Inferior parietal cortex (tissue), 1 donor: ENCODE data around the gene TMEM134.
"Not testable (repeated sequence)": the region's sequence is repeated elsewhere in the genome, so short reads cannot be mapped to it uniquely, and the experiment has no call there.

Source experiments
- DNase-seq: peaks from one replicate; pipeline ENCODE4 v3.0.0-alpha.2; 2016; ENCODE audit errors: extremely low spot score

Gene TMEM134

DNA sequence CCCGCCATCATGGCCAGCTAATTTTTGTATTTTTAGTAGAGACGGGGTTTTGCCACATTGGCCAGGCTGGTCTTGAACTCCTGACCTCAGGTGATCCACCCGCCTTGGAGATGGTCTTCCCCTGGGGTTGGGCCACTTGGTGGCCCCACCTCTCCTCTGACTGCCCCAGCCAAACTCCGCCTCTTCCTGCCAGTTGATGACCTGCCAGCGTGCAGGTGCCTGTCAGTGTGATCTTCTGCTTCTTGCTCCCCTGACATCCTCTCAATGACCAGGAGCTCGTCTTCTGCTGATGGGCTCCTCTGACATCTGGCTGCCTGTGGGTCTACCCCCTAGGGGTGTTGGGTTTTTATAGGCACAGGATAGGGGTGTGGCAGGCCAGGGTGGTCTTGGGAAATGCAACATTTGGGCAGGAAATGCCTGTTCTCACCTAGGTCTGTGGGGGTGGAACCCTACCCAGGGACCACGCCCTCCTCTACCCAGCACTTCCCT, 16.9 kb upstream of the TMEM134 start:
- not testable (repeated sequence) for DNase-seq

DNA sequence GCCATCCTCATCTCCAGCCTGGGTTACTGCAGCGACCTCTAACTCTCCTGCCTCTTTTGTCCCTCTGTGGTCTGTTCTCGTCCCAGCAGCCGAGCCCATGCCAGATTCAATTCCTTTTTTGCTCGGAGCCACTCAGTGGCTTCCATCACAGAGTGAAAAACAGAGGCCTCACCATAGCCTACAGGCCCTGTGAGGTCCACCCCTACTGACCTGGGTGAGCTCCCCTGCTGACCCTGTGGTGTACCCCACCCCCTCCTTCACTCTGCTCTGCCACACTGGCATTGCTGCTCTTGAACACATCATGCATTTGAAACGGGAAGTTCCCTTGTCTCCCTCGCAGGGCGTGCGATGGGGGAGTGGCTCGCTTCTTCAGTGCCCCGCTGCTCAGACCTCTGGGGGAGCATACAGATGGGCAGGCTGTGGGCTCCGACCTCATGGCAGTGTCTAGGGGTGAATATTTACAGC, 15.8 kb upstream of the TMEM134 start:
- no peak for DNase-seq

DNA sequence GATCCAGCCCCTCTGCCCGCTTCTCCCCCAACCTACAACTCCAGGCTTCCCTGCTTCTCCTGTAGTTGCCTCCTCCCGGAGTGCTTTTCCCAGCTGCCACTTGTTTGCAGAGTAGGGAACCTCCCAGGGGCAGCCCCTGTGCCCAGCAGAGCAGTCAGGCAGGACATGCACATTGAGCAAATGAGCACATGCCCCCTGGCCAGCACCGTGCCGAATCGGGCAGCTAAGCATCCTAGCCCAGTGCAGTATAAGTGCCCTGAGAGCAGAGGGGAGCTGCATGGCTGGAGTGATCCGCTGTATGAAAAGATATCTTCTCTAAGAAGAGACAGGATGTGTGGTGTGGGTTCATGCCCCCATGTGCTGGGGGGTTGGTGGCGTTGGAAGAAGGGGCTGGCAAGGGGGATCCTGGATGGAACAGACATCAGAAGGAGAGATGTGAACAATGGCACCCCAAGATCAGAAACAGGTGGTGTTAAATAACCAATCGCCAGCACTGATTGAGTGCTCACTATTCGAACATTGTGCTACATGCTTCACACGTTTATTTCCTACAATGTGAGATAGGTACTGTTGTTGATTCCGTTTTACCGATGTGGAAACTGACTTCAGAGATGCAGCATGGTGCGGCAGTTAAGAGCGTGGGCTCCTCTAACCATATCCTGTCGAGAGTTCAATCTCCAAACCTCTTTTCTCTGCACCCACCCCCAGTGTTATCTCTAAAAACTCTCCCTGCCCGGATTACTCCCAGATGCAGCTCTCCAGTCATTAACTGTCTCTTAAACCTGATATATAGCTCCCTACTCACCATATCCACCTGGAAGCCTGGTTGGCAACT, 15.0 kb upstream of the TMEM134 start:
- DNase-seq: no peak

DNA sequence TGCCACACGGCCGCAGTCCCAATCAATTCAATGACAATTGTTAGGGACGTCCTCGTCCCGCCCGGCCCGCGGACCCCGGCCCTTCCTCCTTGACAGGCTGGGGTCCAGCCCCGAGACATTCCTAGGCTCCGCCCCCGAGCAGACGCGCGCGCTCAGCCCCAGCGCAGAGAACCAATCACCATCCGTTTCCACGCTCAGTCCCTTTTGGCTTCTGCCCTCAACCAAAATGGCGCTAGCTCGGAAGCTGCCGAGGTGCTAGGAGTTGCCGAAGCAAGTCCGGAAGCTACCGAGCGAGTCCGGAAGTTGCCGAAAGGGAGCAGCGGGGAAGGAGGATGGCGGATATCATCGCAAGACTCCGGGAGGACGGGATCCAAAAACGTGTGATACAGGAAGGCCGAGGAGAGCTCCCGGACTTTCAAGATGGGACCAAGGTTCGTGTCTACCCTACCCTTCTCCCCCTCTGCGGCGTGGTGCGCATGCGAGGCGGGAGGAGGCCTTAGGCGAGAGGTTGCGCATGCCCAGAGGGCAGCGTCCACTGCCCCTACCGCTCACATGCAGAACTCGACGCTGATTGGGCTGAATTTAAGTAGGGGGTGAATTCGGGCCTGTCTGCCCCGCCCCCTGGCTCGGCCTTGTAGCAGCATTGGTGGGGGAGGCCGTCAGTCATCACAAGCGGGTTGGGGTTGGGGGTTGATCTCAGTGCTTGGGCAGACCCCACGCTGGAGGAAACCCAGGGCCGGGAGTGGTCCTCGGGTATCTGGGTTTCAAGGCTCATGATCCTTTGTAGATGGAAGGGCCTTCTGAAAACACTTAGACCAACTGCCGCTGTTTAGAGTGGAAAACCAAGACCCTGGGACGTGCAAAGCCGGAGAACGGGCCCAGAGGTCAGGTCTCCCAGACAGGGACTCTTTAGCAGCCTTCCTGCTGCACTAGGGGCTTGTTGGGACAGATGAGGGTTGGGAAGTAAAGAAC, 14.1 kb upstream of the TMEM134 start, which contains the start of gene AIP:
TSS of gene AIP (plus strand) at position 200 of the 972 bp plus-strand sequence. CDS start at position 333, 133 bp downstream.
- peak; percentile 99 for DNase-seq

DNA sequence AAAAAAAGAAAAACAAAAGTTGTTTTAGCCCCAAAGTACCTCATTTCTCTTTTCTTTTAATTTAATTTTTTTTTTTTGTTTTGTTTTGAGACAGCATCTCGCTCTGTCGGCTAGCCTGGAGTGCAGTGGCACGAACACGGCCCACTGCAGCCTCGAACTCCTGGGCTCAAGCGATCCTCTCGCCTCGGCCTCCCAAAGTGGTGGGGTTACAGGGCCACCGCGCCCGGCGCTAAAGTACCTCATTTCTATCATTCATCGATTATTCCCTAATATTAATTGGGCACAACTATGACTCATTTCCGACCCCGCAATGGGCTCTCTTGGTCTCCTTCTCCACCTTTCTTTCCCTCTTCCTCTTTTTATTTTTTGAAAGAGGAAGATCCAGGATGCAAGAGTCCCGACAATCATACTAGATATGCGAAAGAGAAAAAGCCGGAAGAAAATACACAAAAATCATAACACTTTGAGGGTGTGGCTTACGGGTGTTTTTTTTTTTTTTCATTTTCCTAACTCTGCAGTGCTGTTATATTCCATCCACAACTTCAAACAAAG, 13.3 kb upstream of the TMEM134 start:
- no peak for DNase-seq

DNA sequence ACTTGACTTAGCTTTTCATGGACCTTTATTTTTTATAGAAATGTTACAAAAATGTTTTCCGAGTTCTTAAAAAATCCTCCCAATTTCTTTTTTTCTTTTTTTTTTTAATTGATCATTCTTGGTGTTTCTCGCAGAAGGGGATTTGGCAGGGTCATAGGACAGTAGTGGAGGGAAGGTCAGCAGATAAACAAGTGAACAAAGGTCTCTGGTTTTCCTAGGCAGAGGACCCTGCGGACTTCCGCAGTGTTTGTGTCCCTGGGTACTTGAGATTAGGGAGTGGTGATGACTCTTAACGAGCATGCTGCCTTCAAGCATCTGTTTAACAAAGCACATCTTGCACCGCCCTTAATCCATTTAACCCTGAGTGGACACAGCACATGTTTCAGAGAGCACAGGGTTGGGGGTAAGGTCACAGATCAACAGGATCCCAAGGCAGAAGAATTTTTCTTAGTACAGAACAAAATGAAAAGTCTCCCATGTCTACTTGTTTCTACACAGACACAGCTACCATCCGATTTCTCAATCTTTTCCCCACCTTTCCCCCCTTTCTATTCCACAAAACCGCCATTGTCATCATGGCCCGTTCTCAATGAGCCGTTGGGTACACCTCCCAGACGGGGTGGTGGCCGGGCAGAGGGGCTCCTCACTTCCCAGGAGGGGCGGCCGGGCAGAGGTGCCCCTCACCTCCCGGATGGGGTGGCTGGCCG, 8.4 kb upstream of the TMEM134 start:
- not testable (repeated sequence) for DNase-seq

DNA sequence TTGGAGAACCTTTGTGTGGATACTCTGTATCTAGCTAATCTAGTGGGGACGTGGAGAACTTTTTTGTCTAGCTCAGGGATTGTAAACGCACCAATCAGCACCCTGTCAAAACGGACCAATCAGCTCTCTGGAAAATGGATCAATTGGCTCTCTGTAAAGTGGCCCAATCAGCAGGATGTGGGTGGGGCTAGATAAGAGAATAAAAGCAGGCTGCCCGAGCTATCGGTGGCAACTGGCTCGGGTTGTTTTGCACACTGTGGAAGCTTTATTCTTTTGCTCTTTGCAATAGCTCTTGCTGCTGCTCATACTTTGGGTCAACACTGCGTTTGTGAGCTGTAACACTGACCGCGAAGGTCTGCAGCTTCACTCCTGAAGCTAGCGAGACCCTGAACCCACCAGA, 7.6 kb upstream of the TMEM134 start:
- DNase-seq: not testable (repeated sequence)

DNA sequence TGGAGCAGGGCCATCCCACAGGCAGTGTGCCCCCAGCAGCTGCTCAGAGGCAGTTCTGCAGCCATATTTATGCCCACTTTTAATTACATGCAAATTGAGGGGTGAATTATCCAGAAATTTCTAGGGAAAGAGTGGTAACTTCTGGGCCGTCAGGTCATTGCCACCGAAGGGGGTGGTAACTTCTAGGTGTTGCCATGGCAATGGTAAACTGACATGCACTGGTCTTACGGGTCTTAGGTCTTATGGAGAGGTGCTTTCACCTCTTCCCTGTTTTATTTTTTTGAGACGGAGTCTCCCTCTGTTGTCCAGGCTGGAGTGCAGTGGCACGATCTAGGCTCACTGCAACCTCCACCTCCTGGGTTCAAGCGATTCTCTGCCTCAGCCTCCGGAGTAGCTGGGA, 3.8 kb upstream of the TMEM134 start:
- no peak for DNase-seq

DNA sequence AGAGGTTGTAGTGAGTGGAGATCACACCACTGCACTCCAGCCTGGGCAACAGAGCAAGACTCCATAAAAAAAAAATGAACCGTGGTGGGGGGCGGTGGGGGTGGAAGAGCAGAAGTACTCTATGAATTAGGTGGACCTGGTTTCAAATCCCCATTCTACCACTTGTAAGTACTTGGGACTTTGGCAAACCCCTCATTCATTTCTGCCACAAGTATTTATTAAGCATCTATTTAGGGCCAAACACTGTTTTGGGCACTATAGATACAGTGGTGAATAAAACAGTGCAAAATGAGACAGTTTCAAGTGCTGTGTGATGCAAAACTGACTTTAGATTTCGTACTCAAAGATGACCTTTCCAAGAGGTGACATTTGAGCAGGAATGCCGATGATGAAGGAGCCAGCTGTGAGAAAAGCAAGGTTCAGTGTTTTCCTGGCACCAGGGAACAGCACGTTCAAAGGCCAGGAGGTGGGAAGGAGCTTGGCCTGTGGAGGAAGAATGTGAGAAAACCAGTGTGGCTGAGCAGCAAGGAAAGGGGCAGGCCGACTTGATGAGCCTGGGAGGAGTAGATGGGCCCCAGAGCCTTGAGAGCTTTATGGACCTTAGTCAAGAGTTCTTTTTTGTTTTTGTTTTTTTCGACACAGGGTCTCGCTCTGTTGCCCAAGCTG, 1.4 kb upstream of the TMEM134 start:
- DNase-seq: no peak

DNA sequence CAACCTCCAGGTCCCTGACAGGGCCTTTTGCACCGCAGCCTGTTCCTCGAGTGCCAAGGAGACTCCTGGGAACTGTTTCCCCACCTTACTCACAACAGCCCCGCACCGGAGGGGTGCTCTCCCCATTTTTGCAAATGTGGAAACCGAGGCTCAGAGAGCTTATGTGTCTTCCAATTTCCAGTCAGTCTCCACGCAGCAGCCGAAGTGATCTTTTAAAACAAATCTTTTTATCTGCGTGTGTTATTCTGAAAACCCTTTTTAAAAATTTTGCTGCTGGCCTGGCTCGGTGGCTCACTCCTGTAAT, 409 bp upstream of the TMEM134 start:
- no peak for DNase-seq

DNA sequence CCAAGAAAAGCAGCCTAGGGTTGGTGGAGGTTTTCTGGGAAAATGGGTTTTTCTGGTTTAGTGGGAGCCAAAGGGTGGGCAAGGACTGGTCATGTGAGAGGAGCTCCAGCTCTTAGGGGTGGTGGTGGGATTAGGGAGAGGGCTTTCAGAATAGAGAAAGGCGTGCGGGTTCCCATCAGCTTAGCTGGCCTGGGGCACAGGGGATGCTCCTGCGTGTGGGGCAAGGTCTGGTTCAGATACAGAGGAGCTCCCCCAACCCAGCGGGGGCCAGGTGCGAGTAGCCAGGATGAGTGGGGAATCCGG, 644 bp downstream of the TMEM134 start:
- no peak for DNase-seq

DNA sequence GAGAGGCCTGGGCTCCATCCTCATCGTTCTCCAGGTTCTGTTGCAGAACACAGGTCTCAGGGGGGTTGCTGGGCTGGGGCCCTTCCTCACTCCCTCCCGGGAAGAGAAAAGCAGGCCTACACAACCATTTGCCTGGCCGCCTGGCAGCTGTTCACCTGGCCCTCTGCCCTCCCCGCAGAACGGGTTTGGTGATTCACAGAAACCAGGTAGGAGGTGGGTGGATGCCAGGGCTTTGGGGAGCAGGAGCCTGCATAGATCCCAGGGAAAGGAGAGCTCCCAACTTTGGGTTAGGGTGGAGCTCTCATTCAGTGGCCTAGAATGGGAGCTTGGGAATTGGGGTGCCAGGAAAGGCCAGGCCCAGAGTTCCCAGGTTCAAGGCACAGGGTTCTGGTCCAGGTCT, 995 bp downstream of the TMEM134 start:
- DNase-seq: no peak

DNA sequence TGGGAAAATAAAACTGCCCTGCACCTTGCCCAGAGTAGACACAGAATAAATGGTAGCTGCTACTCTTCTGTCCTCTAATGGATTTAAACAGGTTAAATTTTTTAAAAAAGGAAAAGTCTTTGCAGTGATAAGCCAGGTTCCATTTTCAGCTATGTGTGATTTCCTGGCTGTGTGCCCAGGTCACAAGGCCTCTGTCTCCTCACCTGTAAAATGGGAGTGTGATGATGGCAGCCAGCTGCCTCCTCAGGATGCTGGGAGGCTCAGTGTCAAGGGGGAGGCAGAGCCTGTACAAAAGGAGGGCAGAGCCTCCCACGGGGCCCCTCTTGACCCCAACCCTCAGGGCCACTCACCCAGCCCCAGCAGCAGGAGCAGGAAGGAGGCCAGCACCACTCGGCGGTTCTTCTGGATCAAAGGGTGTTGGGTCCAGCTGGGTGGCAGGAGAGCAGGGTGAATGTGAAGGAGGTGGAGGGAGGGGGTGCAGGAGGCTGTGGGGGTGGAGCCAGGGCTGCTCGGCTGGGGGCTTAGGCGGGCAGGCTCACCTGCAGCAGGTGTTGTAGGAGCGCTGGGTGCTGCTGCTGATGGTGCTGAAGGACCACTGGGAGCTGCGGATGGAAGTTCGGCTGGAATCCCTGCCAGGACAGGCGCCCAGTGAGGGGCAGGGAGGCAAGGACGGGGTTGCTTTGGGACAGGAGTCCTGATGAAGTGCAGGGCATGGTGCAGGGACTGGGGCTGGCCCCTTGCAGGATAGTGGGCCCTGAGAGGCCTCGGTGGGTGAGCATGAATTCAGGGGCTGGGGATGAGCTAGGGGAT, 1.9 kb downstream of the TMEM134 start:
- DNase-seq: no peak

DNA sequence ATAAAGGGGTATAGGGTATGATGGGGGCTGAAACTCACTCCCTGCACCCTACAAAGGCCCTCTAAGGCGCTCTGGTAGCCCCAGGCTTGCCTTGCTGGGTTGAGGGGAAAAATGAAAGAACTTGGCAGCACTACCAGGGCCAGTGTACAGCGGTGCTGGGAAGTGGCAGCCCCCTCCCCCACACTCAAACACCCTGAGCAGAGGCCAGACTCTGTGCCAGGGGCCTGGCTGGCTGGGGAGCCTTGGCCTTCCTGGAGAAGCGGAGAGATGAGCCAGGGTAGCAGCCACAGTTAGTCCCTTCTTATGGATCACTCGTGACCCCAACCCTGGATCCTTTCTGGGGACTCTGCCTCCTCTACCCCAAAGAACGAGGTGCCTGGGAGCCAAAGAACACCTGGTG, 2.7 kb downstream of the TMEM134 start:
- DNase-seq: no peak

DNA sequence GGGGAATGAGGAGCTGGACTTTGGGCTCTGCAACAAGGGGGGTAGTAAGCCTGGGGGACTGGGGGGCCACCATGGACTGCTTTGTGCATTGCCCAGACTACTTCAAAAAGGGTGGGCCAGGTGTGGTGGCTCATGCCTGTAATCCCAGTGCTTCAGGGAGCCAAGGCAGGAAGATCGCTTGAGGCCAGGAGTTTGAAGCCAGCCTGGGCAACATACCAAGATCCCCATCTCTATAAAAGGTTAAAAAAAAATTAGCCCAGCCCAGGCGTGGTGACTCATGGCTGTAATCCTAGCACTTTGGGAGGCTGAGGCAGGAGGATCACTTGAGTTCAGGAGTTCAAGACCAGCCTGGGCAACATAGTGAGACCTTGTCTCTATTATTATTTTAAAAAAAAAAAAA, 3.5 kb downstream of the TMEM134 start:
- not testable (repeated sequence) for DNase-seq

DNA sequence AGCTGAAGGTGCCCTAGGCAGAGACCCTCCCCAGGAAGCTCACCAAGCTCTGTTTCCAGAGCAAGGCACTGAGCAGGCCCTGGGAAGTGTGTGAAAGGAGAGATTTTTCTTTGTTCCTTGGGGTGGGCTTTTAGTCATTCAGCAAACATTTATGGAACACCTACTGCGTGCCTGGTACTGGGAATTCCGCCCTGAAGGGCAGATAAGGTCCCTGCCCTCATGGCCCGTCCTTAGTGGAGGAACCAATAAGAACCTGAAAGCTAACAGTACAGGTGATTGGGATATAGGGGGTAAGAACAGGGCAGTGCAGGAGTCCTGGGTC, 3.9 kb downstream of the TMEM134 start:
- no peak for DNase-seq

DNA sequence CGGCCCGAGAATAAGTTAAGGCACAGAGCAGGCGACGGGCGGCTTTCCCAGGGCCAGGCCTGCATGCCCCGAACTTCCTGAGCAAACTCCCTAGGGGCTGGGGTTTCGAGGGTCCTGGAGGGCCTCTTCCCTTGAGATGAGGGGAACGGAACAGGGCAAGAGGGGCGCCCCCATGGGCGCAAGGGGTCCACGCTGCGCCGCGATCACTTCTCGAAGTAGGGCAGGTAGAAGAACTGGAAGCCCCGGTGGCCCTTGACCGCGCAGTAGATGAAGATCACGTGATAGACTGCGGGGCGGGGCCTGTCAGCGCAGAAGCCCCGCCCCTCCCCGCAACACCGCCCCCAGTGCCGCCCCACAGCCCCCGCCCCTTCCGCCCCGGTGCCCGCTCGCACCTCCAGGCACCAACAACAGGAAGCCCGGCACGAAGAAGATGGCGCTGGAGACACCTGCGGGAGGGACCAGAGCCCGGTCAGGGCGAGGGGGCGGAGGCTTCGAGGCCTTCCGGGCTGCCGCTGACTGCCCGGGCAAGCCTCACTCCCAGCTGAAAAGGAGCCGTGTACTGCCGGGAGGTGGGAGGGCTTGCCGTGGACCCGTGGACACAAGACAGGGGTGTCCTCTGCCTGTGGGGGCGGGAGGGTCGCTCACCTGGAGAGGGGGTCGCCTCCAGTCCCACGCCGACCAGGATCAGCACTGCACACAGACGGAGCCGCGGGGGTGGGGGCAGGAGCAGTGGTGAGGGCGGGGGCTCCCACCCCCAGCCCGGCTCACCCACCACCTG, 4.5 kb downstream of the TMEM134 start:
- DNase-seq: peak; percentile 40

DNA sequence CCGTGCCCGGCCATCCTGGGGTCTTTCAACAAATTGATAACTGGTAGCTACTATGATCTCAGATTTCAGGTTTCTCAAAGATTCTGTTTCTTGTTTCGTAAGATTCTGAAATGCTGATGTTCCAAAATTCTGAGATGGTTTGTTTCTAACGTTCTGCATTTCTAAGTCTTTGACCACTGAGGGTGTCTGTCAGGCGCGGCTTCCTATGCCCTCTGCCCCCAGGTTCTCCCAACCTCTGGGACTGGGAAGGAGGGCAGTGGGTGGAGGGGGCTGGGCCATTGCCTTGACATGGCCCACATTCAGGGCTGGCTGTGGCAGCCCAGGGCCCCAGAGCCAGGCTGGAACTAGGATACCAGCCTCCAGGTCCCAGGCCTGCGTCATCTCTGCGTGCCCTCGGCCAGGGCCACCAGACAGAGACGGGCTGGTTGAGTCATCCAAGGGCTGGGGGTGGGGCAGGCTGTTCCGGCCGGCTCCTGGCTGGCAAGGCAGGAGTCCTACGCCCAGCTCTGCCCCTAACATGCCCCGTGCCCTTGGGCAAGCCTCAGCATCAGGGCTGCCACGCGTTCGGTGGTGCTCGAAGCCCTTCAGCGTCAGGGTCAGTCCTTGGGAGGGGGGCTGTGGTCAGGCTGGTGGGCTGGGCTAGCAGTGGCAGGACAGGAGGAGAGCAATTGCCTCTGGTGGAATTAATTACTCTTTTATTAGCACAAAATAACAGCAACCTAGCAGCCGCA, 5.2 kb downstream of the TMEM134 start:
- DNase-seq: no peak

DNA sequence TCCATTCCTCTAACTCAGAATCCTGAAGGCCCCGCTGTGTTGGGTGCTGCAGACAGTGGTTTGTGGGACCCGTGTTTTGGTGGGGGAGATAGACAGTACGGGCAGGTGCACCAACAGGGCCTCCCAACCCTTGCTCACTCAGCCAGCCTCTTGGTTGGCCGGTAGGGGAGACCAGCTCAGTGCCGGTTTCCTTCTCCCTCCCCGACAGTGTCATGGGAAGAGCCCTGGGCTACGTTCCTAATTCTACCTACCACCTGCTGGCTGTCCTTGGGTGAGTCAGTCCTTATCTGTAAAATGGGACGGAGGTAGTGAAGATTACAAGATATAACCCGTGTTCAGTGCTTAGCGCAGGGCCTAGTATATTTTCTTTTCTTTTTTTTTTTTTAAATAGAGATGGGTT, 5.9 kb downstream of the TMEM134 start:
- no peak for DNase-seq
